ENCODE results near the gene ITPK1.

DNA sequence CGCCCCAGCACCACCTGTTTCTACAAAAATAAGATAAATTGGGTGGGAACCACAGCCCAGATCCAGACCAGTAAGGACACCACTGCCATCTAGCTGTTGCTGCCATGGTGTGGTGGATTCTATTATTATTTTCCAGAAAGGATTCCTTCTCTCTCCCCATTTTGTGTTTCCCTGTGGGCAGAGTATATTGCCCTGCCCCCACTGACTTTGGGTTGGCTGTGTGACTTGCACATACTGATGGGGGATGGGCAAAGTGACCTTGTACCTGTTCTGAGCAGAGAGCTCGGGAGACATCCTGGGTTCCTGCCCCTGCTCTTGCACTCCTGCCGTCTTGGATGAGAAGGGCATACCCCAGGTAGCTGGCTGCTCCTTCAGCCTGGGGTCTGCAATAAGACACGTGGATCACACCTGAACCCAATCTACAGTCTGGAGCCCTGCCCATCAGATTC, 44.7 kb upstream of the ITPK1 start:
- TF ChIP-seq, protein P1, sequence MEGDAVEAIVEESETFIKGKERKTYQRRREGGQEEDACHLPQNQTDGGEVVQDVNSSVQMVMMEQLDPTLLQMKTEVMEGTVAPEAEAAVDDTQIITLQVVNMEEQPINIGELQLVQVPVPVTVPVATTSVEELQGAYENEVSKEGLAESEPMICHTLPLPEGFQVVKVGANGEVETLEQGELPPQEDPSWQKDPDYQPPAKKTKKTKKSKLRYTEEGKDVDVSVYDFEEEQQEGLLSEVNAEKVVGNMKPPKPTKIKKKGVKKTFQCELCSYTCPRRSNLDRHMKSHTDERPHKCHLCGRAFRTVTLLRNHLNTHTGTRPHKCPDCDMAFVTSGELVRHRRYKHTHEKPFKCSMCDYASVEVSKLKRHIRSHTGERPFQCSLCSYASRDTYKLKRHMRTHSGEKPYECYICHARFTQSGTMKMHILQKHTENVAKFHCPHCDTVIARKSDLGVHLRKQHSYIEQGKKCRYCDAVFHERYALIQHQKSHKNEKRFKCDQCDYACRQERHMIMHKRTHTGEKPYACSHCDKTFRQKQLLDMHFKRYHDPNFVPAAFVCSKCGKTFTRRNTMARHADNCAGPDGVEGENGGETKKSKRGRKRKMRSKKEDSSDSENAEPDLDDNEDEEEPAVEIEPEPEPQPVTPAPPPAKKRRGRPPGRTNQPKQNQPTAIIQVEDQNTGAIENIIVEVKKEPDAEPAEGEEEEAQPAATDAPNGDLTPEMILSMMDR (IDR thresholded peaks at IDR 0.05; ENCODE audit: low read depth, low read length): peak; percentile 45
- no peak for TF ChIP-seq EZH2phosphoT487 (IDR thresholded peaks at IDR 0.05; ENCODE audit: low read depth)
